NAMALWA (cell line): Measurements from ENCODE around the gene FAM229A.
"Not testable (repeated sequence)": the region's sequence is repeated elsewhere in the genome, so short reads cannot be mapped to it uniquely, and the experiment has no call there.

Source experiments
- DNase-seq: peaks from one replicate; pipeline ENCODE4 v3.0.0-alpha.2; 2015; ENCODE audit warnings: low spot score

FAM229A gene, protein sequence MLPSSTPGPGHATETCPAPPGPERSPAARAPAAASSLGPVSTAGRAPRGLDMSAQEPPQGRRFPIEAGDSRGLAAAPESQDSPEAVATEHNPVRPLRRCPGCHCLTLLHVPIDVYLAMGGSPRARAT

DNA sequence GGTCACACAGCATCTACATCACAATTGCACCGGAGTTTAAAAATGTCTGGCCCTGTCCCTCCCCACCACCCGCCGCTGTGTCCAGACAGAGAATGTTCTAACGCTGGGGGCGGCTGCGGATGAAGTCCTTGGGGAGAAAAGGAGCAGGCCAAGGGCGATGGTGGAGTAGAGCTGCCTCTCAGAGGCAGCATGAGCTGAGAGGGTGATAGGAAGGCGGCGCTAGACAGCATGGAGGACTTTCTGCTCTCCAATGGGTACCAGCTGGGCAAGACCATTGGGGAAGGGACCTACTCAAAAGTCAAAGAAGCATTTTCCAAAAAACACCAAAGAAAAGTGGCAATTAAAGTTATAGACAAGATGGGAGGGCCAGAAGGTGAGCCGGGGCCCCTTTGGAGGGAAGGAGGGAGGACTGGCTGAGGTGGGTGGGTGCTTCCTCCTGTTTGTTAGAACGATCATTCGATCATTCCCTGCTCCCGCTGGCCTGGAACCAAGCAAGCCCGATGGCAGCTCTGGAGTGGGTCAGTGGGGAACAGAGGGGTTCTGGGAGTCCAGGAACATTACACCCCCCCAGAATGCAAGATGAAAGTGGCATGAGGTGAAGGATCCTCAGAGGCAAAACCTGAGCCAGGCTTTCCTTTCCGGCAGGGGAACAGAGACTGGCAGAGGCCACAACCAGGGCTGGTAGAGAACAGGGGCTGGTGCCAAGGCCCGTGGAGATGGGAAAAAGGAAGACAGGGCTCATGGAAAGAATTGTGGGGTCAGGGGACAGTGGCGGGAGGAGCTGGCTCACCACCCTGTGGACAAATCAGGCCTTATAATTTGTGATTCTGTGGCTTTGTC, at the start of gene FAM229A, which contains the start of gene TSSK3:
TSS of gene FAM229A (minus strand) at position 12 of the 840 bp plus-strand sequence. CDS start 394 bp downstream, outside the sequence.
TSS of gene TSSK3 (plus strand) at position 66 of the 840 bp plus-strand sequence. CDS start at position 229, 163 bp downstream.
- no peak for DNase-seq

DNA sequence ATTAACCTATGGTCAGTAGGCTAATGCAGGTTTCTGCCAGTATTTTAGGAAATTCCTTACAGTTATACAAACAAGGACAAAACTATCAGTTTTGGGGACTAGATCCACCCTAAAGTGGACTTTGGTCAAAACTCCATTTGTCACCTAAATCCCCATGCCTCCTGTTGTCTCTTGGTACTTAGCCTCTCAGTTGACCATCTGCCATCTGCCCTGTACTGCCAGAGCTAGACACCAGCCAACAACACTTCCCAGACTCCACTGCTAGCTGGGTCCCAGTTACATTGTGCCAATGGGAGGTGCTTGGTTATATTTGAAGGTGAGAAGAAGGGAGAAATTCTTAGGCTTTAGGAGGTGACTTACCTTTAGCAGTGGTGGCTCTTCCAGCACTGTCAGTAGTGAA, 49.0 kb upstream of the FAM229A start:
- DNase-seq = no peak

GRCh38 chr1:32406629-32407111, 44.4 kb upstream of the FAM229A start:
- DNase-seq = no peak

DNA sequence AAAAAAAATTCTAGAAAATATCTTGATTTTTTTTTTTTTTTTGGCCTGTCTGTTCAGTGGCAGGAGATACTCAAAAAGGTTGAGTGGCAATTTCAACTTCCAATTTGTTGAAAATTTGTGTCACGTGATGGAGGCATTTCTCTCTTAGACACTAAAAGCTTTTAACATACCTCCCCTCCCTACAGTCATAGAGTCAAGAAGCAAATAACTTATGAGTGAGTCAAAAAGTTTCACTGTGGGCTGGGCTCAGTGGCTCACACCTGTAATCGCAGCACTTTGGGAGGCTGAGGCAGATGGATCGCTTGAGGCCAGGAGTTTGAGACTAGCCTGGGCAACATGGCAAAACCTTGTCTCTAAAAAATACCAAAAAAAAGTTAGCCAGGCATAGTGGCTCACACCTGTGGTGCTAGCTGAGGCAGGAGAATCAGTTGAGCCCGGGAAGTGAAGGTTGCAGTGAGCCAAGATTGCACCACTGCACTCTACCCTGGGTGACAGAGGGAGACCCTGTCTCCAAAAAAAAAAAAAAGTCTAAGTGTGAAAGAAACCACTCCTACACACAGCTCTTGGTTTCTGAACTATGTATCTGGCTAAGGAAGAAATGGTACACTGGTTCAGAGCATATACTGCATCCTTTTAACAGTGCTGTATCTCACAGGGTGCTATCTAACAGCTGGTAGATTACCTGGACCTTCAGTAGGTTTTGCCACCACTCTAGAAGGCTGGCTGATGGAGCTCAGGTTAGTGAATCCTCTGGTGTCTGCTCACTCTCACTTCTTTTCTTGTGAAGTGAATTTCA, 43.6 kb upstream of the FAM229A start:
- DNase-seq = no peak

- no peak for DNase-seq
These were observed 42.7 kb upstream of the FAM229A start for GRCh38 chr1:32404946-32405345.

DNA sequence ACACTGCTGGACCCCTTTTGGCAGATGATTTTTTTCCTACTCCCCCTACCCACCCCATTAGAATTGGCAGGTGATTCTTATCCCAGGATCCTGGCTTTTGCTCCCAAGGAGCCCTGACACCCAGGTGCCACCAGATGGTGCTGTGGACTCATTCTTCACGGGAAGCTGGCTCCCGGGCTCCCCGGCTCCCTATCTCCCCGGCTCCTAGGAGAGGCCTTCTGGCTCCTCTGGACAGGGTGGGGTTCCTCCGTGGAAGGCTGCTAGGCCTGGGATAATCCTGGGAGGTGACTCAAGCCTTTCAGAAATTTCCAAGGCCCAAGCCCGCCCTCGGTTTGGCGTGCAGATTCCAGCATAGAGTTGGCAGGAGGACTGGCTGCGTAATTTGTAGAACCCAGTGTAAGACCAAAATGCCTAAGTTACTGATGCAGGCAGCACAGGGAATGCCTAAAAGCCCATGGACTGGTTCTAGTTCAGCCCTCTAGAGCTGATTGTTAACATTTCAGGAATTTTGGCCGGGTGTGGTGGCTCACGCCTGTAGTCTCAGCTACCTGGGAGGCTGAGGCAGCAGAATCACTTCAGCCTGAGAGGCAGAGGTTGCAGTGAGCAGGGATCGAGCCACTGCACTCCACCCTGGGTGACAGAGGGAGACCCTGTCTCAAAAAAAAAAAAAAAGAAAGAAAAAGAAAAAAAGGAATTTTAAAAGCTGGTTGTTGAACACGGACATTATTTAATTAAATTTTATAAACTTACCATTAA, 38.8 kb upstream of the FAM229A start:
- DNase-seq = peak; percentile 59

GRCh38 chr1:32399843-32400242, 37.6 kb upstream of the FAM229A start:
- DNase-seq = no peak

DNA sequence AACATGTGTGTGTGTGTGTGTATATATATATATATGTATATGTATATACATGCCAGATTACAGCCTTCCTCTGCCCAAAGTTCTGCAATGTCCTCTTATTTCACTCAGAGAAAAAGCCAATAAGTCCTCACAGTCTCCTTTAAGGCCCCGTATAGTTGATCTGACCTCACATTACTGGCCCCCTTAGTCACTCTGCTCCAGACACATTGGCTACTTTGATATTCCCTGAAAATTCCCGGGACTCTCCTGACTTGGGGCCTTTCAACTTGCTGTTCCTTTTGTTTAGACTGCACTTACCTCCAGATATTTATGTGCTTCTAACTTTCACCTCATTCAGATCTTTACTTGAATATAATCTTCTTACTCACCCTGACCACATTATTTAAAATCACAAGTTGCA, 36.1 kb upstream of the FAM229A start:
- DNase-seq = no peak

GRCh38 chr1:32396524-32396923, 34.2 kb upstream of the FAM229A start:
- not testable (repeated sequence) for DNase-seq

DNA sequence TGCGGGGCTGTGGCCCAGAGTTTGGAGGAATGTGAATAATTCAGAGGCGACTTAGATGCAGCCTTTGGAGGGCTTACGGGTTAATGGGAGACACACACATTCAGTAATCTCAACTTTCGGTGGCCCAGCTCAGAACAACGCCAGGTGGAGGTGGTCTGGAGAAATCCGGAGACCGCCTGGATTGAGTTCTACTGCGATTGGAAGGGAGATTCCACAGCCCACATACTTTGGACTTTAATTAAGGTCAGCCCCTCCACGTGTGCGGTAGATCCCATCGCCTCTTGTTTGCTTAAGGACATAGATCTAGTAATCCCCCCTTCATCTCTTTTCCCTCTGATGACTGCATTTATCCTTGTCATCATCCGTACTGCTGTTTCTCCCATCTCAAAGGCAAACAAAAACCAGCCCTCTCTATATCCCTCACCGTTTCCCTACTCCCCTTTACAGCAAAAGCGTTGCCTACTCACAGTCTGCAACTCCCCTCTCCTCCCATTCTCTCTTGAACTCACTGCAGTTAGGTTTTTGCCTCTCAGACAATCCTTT, 32.7 kb upstream of the FAM229A start:
- no peak for DNase-seq

DNA sequence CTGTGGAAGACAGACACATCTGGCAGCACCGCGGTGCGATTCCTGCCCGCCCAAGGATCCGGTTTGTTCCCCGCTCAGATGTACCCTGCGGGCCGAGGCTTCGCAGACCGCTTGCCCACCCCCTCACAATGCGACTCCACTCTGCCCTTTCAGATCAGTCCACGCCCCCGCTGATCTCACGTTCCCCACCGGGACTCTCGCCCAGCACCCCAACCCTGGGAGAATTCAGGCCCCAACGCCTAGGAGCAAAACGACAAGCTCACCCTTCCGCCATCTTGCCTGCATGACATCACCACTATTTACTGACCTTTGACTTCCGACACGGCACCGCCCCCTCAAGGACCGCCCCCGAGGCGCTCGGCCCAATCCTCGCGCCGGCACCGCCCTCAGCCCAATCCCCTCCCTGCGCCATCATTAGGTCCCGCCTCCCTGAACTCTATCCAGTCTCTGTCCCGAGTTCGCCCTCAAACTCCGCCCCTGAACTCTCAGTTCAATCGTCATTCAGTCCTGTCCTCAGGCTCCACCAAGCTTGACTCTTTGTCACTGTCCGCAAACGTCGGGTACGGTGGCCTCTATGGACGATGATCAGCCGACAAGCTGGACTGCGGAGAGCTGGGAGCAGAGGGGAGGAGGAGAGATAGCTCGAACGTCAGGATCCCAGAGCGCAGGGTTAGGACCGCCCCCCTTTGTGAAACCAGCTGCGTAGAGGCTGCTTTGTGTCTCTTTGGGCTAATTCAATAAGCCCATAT, 32.0 kb upstream of the FAM229A start, which contains the start of gene BSDC1:
TSS of gene BSDC1 (minus strand) at position 301 of the 749 bp plus-strand sequence. CDS start at position 274, 27 bp downstream.
- peak; percentile 98 for DNase-seq

- DNase-seq = peak; percentile 60
These were observed 31.5 kb upstream of the FAM229A start for GRCh38 chr1:32393832-32394140.

- DNase-seq = no peak
These were observed 30.9 kb upstream of the FAM229A start for GRCh38 chr1:32393136-32393535.

GRCh38 chr1:32392325-32392724, 30.0 kb upstream of the FAM229A start:
- DNase-seq = no peak

GRCh38 chr1:32390904-32391870, 28.9 kb upstream of the FAM229A start:
- no peak for DNase-seq

GRCh38 chr1:32388641-32389040, 26.4 kb upstream of the FAM229A start:
- DNase-seq = no peak

DNA sequence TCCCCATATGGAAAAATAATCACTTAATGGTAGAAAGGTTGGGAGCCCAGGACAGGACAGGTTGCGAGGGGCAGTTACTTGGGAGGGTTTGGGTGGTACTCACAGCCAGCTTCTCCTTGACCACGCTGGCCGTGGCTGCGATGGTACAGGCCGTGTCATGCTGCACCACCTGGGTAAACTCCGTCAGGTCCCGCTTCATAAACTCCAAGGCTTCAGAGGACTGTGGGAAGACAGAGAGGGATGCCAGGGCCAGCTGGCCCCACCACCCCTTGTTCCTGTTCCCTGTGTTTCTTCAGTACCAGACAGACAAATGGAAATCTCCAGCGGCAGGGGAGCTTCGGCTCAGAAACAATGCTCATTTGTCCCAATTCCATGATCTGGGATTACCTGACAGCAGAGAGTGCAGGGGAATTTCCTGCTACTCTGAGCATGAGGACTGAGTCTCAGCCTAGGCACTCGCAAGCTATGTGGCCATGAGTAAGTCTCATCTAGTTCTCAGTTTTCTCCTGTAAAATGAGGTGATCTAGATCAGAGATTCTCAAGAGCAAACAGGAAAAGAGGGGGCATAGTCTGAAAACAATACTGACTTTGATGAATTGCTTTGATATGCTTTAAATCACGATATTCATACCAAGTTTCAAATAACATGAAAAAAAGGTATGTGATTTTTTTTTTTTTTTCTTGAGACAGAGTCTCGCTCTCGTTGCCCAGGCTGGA, 24.5 kb upstream of the FAM229A start:
- DNase-seq = no peak

GRCh38 chr1:32380057-32380456, 17.8 kb upstream of the FAM229A start:
- no peak for DNase-seq
